ENCODE data around the gene MPEG1. TPM values are rescaled to one million over a fixed set of nuclear protein-coding genes. Genes with fewer than 3 reads are reported as not detected.

MPEG1 gene
- total RNA-seq, 1 experiment from 2014 or later: not detected

- H3K4me1 Mint-ChIP-seq: no peaks in the 10 kb centered on the region
- H3K14ac ChIP-seq (ENCODE audit: insufficient read depth, low read length): no peak overlapping the region
- no peak overlapping the region for H3K9ac ChIP-seq (ENCODE audit: extremely low read depth, insufficient read length, low read length)
- no peak overlapping the region for H3K23ac ChIP-seq (ENCODE audit: insufficient read length, low read depth, low read length)
- H2BK15ac ChIP-seq (ENCODE audit: low read depth, low read length): no peak overlapping the region
- H2AK5ac ChIP-seq (ENCODE audit: insufficient read length, low read length): no peak overlapping the region
- no peaks in the 10 kb centered on the region for H3K27me3 Mint-ChIP-seq (ENCODE audit: low read depth)
- H3K27me3 ChIP-seq (ENCODE audit: insufficient read depth, low read length): no peaks in the 10 kb centered on the region
- no peaks in the 10 kb centered on the region for H3K79me2 ChIP-seq (ENCODE audit: insufficient read depth, low read length)
- H3K18ac ChIP-seq (ENCODE audit: insufficient read length, low read depth, low read length): no peak overlapping the region
- WGBS (ENCODE audit: extremely low coverage, insufficient read length, low lambda C conversion rate): no CpG with 5 or more reads among the region's 9 CpGs
- no peaks in the 10 kb centered on the region for H3K9me3 Mint-ChIP-seq
- H3K4me2 ChIP-seq (ENCODE audit: insufficient read depth, insufficient read length, low read length): no peak overlapping the region
- H4K20me1 ChIP-seq (ENCODE audit: control insufficient read depth, insufficient read depth, insufficient read length): no peaks in the 10 kb centered on the region
- TF ChIP-seq, protein P1, sequence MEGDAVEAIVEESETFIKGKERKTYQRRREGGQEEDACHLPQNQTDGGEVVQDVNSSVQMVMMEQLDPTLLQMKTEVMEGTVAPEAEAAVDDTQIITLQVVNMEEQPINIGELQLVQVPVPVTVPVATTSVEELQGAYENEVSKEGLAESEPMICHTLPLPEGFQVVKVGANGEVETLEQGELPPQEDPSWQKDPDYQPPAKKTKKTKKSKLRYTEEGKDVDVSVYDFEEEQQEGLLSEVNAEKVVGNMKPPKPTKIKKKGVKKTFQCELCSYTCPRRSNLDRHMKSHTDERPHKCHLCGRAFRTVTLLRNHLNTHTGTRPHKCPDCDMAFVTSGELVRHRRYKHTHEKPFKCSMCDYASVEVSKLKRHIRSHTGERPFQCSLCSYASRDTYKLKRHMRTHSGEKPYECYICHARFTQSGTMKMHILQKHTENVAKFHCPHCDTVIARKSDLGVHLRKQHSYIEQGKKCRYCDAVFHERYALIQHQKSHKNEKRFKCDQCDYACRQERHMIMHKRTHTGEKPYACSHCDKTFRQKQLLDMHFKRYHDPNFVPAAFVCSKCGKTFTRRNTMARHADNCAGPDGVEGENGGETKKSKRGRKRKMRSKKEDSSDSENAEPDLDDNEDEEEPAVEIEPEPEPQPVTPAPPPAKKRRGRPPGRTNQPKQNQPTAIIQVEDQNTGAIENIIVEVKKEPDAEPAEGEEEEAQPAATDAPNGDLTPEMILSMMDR (conservative IDR thresholded peaks at IDR 0.05): no peak
- H4K91ac ChIP-seq (ENCODE audit: insufficient read length, low read depth, low read length): no peak overlapping the region
- no peaks in the 10 kb centered on the region for H3K79me1 ChIP-seq (ENCODE audit: insufficient read depth, low read depth, low read length, poor library complexity, severe bottlenecking)
- no peak overlapping the region for H3T11ph ChIP-seq (ENCODE audit: low read length)
- no peaks in the 10 kb centered on the region for H3K4me1 ChIP-seq (ENCODE audit: insufficient read depth, low read length)
- no peak overlapping the region for H3K27ac ChIP-seq (ENCODE audit: insufficient read length, low read depth, low read length)
- no peak overlapping the region for H4K8ac ChIP-seq (replicated peaks; ENCODE audit: insufficient read length, low read depth, low read length)
- H2AFZ ChIP-seq (ENCODE audit: low read length): no peak overlapping the region
- H2BK12ac ChIP-seq (ENCODE audit: insufficient read length, low read depth, low read length): no peak overlapping the region
- no peak overlapping the region for H3K4me3 Mint-ChIP-seq
- H2BK120ac ChIP-seq (ENCODE audit: low read depth, low read length, poor library complexity, severe bottlenecking): no peak overlapping the region
- no peak overlapping the region for H3K27ac Mint-ChIP-seq
- no peaks in the 10 kb centered on the region for H3K9me3 ChIP-seq (ENCODE audit: control insufficient read depth, low read depth, low read length)
- H4K5ac ChIP-seq (ENCODE audit: insufficient read length, low read depth, low read length): no peak overlapping the region
- no peak overlapping the region for H3K56ac ChIP-seq (ENCODE audit: insufficient read length, low read depth, low read length)
- DNase-seq: no peak
- H3K23me2 ChIP-seq (ENCODE audit: insufficient read length, low read depth, low read length, poor library complexity, severe bottlenecking): no peaks in the 10 kb centered on the region
- H2BK5ac ChIP-seq (ENCODE audit: insufficient read length, low read length): no peak overlapping the region
- H3K36me3 Mint-ChIP-seq (ENCODE audit: insufficient read depth in 1 of 3, low read depth in 3 of 3): no peaks in the 10 kb centered on the region; a peak in 1 of 7 replicates
- no peak overlapping the region for H3K4ac ChIP-seq (ENCODE audit: low read depth, low read length)
- no peak overlapping the region for H2BK20ac ChIP-seq (ENCODE audit: low read depth, low read length, poor library complexity, severe bottlenecking)
Observed at GRCh38 chr11:59216641-59217564, 4.2 kb upstream of the MPEG1 start.
